HG03175 (cell line): Measurements from ENCODE around the gene AGTRAP.

Experiments
- ATAC-seq: cut with Tn5 transposase; IDR thresholded peaks from one replicate; pipeline ENCODE4 v1.9.1; 2021; ENCODE audit warnings: mild to moderate bottlenecking, moderate library complexity; ENCODE audit not compliant: unreplicated experiment

AGTRAP gene

GRCh38 chr1:11780380-11781147, 44.6 kb downstream of the AGTRAP start:
- no peak for ATAC-seq

GRCh38 chr1:11781297-11781696, 45.4 kb downstream of the AGTRAP start:
- no peak for ATAC-seq

- ATAC-seq = no peak
Measured at GRCh38 chr1:11782127-11782708, 46.3 kb downstream of the AGTRAP start.

GRCh38 chr1:11783556-11783955, 47.6 kb downstream of the AGTRAP start:
- ATAC-seq = no peak

GRCh38 chr1:11784256-11784992, 48.5 kb downstream of the AGTRAP start:
- no peak for ATAC-seq

GRCh38 chr1:11784993-11785769, 49.2 kb downstream of the AGTRAP start:
- no peak for ATAC-seq

- ATAC-seq = no peak
Measured at GRCh38 chr1:11786168-11786567, 50.2 kb downstream of the AGTRAP start.

GRCh38 chr1:11787251-11787803, 51.4 kb downstream of the AGTRAP start:
- ATAC-seq = no peak

GRCh38 chr1:11787804-11788436, 52.0 kb downstream of the AGTRAP start:
- no peak for ATAC-seq

GRCh38 chr1:11788549-11789053, 52.7 kb downstream of the AGTRAP start:
- ATAC-seq = no peak

- no peak for ATAC-seq
Measured at GRCh38 chr1:11789126-11790067, 53.5 kb downstream of the AGTRAP start.

GRCh38 chr1:11790101-11790879, 54.4 kb downstream of the AGTRAP start:
- no peak for ATAC-seq

GRCh38 chr1:11790880-11791715, 55.2 kb downstream of the AGTRAP start:
- no peak for ATAC-seq

- ATAC-seq = no peak
Measured at GRCh38 chr1:11792106-11792505, 56.2 kb downstream of the AGTRAP start.

- no peak for ATAC-seq
Measured at GRCh38 chr1:11793819-11794218, 57.9 kb downstream of the AGTRAP start.

- ATAC-seq = no peak
Measured at GRCh38 chr1:11794446-11795237, 58.7 kb downstream of the AGTRAP start.
